ENCODE data around the gene DLK1.

Gene DLK1

GRCh38 chr14:100736269-100737180 is 9.8 kb downstream of the DLK1 start:
- DNase-seq = no peak

DNA sequence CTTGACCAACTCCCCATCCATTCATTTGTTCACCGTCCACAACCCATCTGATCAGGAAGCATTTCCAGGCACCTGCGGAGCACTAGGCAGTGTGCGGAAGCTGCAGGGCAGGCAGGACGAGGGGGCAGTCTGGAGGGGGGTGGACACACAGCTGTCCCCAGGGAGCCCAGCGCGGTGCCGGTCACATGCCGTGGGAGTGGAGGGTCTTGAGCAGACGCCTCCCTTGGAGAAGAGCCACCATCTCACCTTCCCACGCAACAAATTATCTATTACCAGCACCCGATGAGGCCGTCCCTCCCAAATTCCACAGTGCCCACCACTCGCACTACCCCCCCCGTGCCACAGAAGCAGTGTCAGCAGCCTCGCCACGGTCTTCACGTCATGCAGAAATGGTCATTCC is 10.8 kb downstream of the DLK1 start:
- no peak for DNase-seq

DNA sequence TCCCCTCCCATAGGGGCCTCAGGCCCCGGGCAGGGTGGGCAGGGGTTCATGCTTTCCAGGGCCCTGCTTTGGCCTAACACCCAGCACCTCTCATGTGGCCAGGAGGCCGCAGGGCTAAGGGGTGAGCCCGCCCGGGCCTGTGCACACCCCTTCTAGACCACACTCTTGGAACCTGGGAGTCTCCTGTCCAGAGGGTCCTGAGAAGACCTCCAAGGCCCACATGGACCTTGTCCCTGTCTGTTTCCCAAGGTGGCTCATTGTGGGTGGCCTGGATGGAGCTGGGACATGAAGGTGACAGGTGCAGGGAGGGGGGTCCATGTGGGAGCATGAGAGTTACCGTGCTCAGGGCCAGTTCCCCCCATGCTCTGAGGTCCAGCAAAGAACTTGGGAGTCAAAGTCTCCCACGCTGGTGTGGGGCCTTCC is 11.6 kb downstream of the DLK1 start:
- DNase-seq = no peak

GRCh38 chr14:100738704-100739131 is 12.0 kb downstream of the DLK1 start:
- DNase-seq = no peak

DNA sequence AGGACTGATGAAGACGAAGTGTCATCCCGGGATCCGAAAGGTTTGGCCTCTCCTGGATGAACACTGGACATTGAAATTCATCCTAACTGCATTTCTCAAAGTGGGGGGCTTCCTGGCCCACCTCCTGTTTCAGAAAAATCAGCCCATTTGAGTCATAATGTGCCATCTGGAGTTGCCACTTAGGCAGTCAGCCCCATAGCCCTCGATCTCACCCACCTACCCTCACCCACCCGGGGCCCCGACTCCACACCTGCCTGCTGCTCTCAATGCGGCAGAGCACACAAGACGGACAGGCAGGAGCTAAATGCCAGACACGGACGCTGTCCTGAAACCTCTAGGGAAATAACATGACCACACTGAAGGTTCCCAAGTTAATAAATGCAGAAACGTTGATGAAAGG is 12.6 kb downstream of the DLK1 start:
- DNase-seq = no peak

GRCh38 chr14:100740196-100740825 is 13.6 kb downstream of the DLK1 start:
- no peak for DNase-seq

GRCh38 chr14:100740929-100741328 is 14.2 kb downstream of the DLK1 start:
- DNase-seq = no peak

GRCh38 chr14:100741966-100742365 is 15.3 kb downstream of the DLK1 start:
- no peak for DNase-seq

DNA sequence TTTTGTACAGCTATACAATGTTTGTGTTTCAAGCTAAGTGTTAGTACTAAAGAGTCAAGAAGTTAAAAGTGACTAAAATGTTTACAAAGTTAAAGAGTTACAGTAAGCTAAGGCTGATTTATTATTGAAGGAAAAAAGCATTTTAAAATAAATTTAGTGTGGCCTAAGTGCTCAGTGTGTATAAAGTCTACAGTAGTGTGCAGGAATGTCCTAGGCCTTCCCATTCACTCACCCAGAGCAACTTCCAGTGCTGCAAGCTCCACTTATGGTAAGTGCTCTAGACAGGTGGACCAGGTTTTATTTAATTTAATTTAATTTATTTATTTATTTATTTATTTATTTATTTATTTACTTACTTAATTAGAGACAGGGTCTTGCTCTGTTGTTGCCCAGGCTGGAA is 19.6 kb downstream of the DLK1 start:
- no peak for DNase-seq

DNA sequence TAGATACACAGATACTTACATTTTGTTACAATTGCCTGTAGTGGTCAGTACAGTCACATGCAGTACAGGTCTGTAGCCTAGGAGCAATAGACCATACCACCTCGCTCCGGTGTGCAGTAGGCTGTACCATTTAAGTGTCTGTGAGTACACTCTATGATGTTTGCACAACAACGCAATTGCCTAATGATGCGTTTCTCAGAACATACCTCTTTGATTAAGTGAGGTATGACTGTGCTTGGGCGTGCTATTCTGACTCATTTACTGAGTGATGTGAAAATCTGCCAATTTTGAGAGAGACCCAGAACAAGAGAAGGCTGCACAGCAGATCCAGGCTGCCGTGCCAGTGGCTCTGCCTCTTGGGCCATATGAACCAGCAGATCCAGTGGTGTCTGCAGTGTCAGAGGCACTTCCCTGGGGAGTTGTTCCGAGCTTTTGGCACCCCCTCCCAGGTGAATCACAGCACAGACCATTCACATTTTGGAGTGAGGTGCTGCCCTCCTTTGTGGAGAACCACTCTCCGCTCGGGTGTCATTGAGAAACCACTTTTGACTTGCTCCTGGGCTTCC is 20.4 kb downstream of the DLK1 start:
- DNase-seq = peak; percentile 40

- no peak for DNase-seq
These were observed 21.0 kb downstream of the DLK1 start for GRCh38 chr14:100747736-100748135.

GRCh38 chr14:100748403-100748802 is 21.7 kb downstream of the DLK1 start:
- no peak for DNase-seq

DNA sequence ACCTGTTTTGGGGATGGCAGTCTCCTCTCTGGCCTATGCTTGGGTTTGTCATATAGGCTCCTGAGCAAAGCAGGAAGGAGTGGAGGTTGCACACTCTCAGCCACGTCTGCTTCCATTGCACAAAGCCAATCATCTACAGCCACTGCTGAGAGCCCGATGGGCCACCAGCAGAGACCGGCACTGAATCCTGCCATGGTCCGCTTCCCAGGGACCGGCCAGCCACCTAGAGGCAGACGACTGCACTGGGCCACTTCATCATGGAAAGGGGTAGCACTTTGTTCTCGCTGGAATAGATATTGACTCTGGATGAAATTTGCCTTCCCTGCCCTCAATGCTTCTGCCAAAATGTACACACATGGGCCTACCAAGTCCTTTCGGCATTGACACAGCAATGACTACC is 22.3 kb downstream of the DLK1 start:
- no peak for DNase-seq

DNA sequence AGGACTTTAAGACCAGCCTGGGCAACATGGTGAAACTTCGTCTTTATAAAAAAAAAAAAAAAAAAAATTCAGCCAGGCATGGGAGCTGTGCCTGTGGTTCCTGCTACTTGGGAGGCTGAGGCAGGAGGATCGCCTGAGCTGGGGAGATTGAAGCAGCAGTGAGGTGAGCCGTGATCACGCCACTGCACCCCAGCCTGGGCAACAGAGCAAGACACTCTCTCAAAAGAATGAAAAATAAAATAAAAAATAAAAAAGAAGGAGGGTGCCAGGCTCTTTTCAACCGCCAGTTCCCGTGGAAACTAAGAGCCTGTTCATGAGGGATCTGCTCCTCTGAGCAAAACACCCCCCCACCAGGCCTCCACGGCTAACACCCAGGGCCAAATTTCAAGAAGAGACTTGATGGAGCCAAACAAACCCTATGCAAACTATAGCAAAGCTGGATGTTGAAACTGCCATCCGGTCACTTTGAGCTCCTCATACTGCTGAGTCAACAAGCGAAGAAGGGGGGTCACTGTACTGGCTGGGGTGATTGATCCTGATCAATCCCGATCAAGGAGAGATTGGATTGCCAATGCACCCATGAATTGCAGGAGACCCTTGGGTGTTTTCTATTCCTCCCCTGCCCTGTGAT is 23.4 kb downstream of the DLK1 start:
- DNase-seq = no peak

- DNase-seq = no peak
These were observed 24.3 kb downstream of the DLK1 start for GRCh38 chr14:100750762-100751699.

- no peak for DNase-seq
These were observed 27.3 kb downstream of the DLK1 start for GRCh38 chr14:100754020-100754419.

GRCh38 chr14:100755649-100756048 is 29.0 kb downstream of the DLK1 start:
- DNase-seq = no peak

- DNase-seq = no peak
These were observed 34.8 kb downstream of the DLK1 start for GRCh38 chr14:100761481-100761880.

GRCh38 chr14:100762089-100762515 is 35.4 kb downstream of the DLK1 start:
- DNase-seq = no peak

GRCh38 chr14:100762901-100763300 is 36.2 kb downstream of the DLK1 start:
- no peak for DNase-seq

- no peak for DNase-seq
These were observed 37.9 kb downstream of the DLK1 start for GRCh38 chr14:100764471-100765115.

GRCh38 chr14:100765296-100765695 is 38.6 kb downstream of the DLK1 start:
- no peak for DNase-seq

Data from NCI-H1105 (cell line).